ENCODE measurements around the gene S100A11.

S100A11 gene

GRCh38 chr1:151993734-151994496, 42.9 kb downstream of the S100A11 start, which contains the start of gene S100A10:
TSS of gene S100A10 (minus strand) at chr1:151993859. CDS start at chr1:151986230, 7,629 bp downstream.
- DNase-seq: peak; percentile 84
- H2AFZ ChIP-seq (ENCODE audit: low read depth, low read length): peak within 1 kb of the TSS; percentile 81

GRCh38 chr1:151993084-151993733, 43.6 kb downstream of the S100A11 start:
- Histone ChIP-seq H3K9me3 (ENCODE audit: insufficient read depth, low read length, severe bottlenecking) (no peaks in the 10 kb centered on the region), H4K20me1 (ENCODE audit: insufficient read depth, low read length) (peaks cover 24% of the 10 kb centered on the region), H3K9ac (ENCODE audit: low read depth, low read length) (peak overlapping the region; percentile 76), H3K4me2 (ENCODE audit: insufficient read depth, low read length) (peak overlapping the region; percentile 85), H3K27ac (ENCODE audit: low read length) (peak overlapping the region; percentile 55), H3K4me1 (ENCODE audit: insufficient read depth, low read length) (peaks cover 26% of the 10 kb centered on the region), H3K27me3 (ENCODE audit: insufficient read depth, low read length, poor library complexity) (peaks cover 5% of the 10 kb centered on the region), H3K79me2 (ENCODE audit: insufficient read depth, low read length) (peaks cover 43% of the 10 kb centered on the region), H3K36me3 (ENCODE audit: insufficient read depth, low read length) (no peaks in the 10 kb centered on the region; the same call in 1 of the 2 replicates), H3K4me3 (ENCODE audit: low read depth in 1 of 2, low read length in 2 of 2) (peak overlapping the region; percentile 47 to 83), H2AFZ (ENCODE audit: low read depth, low read length) (peak overlapping the region; percentile 77)
- peak; percentile 66 for ATAC-seq (ENCODE audit: insufficient read depth, low read depth)
- DNase-seq: peak; percentile 40
- TF ChIP-seq CTCF (IDR thresholded peaks at IDR 0.05; ENCODE audit: borderline replicate concordance, extremely low read depth, low read length, poor library complexity, severe bottlenecking) (peak; percentile 2), EZH2 (IDR thresholded peaks at IDR 0.05; ENCODE audit: borderline replicate concordance, low read depth, low read length, severe bottlenecking) (no peak)

More at GRCh38 chr1:151993734-151994496, 42.9 kb downstream of the S100A11 start, which contains the start of gene S100A10:
- H3K27ac ChIP-seq (ENCODE audit: low read length): peak within 1 kb of the TSS; percentile 55
- peaks cover 12% of the 10 kb centered on the region for H3K27me3 ChIP-seq (ENCODE audit: insufficient read depth, low read length, poor library complexity)
- H3K36me3 ChIP-seq (ENCODE audit: insufficient read depth, low read length): no peaks in the 10 kb centered on the region; the same call in 1 of the 2 replicates
- H4K20me1 ChIP-seq (ENCODE audit: insufficient read depth, low read length): peaks cover 18% of the 10 kb centered on the region
- peak within 1 kb of the TSS; percentile 85 for H3K4me2 ChIP-seq (ENCODE audit: insufficient read depth, low read length)
- no peaks in the 10 kb centered on the region for H3K9me3 ChIP-seq (ENCODE audit: insufficient read depth, low read length, severe bottlenecking)
- H3K79me2 ChIP-seq (ENCODE audit: insufficient read depth, low read length): peaks cover 36% of the 10 kb centered on the region
- ATAC-seq (ENCODE audit: insufficient read depth, low read depth): peak; percentile 95
- H3K4me1 ChIP-seq (ENCODE audit: insufficient read depth, low read length): peaks cover 26% of the 10 kb centered on the region
- H3K9ac ChIP-seq (ENCODE audit: low read depth, low read length): peak within 1 kb of the TSS; percentile 76
- TF ChIP-seq CTCF (IDR thresholded peaks at IDR 0.05; ENCODE audit: borderline replicate concordance, extremely low read depth, low read length, poor library complexity, severe bottlenecking) (no peak), EZH2 (IDR thresholded peaks at IDR 0.05; ENCODE audit: borderline replicate concordance, low read depth, low read length, severe bottlenecking) (no peak)
- H3K4me3 ChIP-seq (ENCODE audit: low read depth in 1 of 2, low read length in 2 of 2): peak within 1 kb of the TSS; percentile 47 to 83

- H3K79me2 ChIP-seq (ENCODE audit: insufficient read depth, low read length): peaks cover 48% of the 10 kb centered on the region
- TF ChIP-seq CTCF (IDR thresholded peaks at IDR 0.05; ENCODE audit: borderline replicate concordance, extremely low read depth, low read length, poor library complexity, severe bottlenecking) (no peak), EZH2 (IDR thresholded peaks at IDR 0.05; ENCODE audit: borderline replicate concordance, low read depth, low read length, severe bottlenecking) (no peak)
- H3K27ac ChIP-seq (ENCODE audit: low read length): peak overlapping the region; percentile 55; the same call in 1 of the 2 replicates
- H3K4me2 ChIP-seq (ENCODE audit: insufficient read depth, low read length): peak overlapping the region; percentile 85
- peak overlapping the region; percentile 47 to 83 for H3K4me3 ChIP-seq (ENCODE audit: low read depth in 1 of 2, low read length in 2 of 2)
- peaks cover 24% of the 10 kb centered on the region for H4K20me1 ChIP-seq (ENCODE audit: insufficient read depth, low read length)
- H3K36me3 ChIP-seq (ENCODE audit: insufficient read depth, low read length): no peaks in the 10 kb centered on the region; the same call in 1 of the 2 replicates
- ATAC-seq (ENCODE audit: insufficient read depth, low read depth): no peak; the same call in 2 of the 3 replicates
- no peaks in the 10 kb centered on the region for H3K27me3 ChIP-seq (ENCODE audit: insufficient read depth, low read length, poor library complexity)
- peaks cover 26% of the 10 kb centered on the region for H3K4me1 ChIP-seq (ENCODE audit: insufficient read depth, low read length)
- H3K9ac ChIP-seq (ENCODE audit: low read depth, low read length): peak overlapping the region; percentile 76
- DNase-seq: no peak
- H2AFZ ChIP-seq (ENCODE audit: low read depth, low read length): peak overlapping the region; percentile 77
- H3K9me3 ChIP-seq (ENCODE audit: insufficient read depth, low read length, severe bottlenecking): no peaks in the 10 kb centered on the region
Measured at GRCh38 chr1:151992303-151993083, 44.3 kb downstream of the S100A11 start.
